Superior temporal gyrus (tissue), 1 donor: ENCODE results near the gene HIGD1A.

ENCODE experiments used
- DNase-seq: peaks from one replicate; pipeline ENCODE4 v3.0.0-alpha.2; 2016; ENCODE audit errors: extremely low spot score

HIGD1A gene

GRCh38 chr3:42804106-42804830 is at the start of gene HIGD1A:
TSS of gene HIGD1A (minus strand) at chr3:42804490. CDS start at chr3:42794253, 10,237 bp downstream.
- peak; percentile 97 for DNase-seq

DNA sequence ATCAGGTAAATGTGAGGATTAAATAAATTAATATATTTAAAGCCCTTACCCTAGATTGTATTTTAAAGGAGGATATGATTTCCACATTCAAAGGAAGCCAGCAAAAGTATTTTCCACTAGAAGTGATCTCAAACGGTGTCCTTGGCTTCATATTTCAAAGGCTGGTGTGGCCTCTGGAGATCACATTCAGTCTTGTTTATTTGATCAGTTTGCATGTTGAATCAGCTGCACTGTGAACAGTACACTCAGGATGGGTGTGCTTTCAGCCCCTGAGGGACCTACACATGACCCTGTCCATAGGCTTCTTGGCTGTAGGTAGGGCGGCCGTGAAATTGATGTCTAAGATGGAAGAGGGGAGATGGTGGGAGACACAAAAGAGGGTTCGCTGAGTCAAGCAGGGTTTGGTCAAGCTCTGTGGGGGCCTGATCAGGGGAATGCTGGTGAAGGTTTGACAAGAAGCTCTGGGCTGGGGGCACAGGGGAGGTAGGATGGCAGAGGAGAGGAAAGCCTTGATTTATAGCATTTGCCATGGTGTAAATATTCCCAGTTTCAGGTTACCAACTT is 49.5 kb upstream of the HIGD1A start:
- DNase-seq: no peak

DNA sequence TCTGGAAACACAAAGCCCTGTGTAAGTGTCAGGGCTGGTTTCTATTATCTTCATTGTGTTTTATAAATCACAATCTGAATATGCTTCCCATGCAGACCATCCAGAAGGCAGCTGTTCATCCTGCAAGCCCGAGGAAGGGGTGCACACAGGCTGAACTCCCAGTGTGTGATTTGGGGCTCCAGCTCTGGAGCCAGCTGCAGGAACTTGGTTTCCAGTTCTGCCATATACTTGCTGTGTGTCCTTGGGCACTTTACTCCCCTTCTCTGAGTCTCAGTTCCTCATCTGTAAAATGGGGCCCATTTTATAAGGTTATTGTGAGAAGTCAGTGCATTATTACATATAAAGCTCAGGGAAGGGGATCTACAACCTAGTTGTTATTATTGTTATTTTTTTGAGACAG is 48.8 kb upstream of the HIGD1A start:
- no peak for DNase-seq

DNA sequence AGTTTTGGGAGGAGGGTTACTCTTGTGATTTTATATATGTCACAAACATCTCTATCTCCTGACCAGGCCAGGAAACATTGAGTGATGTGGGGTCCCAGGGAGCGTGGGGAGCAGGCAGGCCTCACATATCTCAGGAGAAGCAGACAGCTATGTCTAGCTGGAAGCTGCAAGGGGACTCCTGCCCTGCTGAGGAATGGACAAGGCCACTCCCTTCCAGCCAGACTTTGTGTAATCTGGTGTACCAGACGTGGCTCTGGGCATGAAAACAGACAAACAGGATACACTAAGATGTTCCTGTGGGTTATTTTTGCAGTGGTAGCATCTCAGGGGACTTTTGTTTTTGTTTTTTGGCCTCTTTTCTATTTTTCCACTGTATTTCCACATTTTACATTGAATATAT is 48.2 kb upstream of the HIGD1A start:
- DNase-seq: no peak

- DNase-seq: no peak
Observed at GRCh38 chr3:42851228-42851834, 47.0 kb upstream of the HIGD1A start.

DNA sequence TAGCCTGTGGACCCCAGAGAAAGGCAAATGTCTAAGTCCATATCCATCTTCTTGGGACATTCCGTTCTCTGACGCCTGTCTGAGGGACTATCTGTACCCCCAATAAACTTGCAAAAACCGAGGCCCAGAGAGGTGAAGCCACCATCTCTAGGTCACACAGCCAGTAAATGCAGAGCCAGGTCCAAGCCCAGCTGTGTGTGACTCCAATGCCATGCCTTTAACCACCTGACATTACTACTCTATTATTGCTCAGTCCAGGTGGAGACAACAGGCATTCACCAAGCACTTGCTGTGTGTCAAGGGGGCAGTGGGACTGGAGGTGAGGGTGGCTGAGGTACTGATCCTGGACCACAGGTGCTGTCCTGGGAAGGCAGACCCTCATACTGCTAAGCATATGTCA is 46.0 kb upstream of the HIGD1A start:
- DNase-seq: no peak

GRCh38 chr3:42849017-42849416 is 44.7 kb upstream of the HIGD1A start:
- DNase-seq: no peak

DNA sequence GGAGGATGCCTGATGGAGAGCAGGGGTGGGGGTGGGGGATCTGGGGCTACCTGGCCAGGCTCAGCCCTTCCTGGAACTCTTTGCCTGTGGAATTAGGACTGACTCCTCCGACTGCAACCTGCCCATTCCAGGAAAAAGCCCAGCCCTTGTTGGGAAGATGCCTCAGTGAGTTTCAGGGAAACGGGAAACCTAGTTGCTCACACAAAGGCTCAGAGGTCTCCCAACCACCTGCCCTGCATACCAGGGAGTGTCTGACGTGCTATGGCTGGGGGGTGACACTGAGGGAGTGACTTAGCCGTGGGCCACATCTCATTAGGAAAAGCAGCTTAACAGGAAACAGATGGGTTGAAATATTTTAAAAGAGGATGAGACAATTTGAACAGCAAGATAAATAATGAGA is 43.4 kb upstream of the HIGD1A start:
- DNase-seq: no peak

- DNase-seq: no peak
Observed at GRCh38 chr3:42846685-42847522, 42.6 kb upstream of the HIGD1A start.

DNA sequence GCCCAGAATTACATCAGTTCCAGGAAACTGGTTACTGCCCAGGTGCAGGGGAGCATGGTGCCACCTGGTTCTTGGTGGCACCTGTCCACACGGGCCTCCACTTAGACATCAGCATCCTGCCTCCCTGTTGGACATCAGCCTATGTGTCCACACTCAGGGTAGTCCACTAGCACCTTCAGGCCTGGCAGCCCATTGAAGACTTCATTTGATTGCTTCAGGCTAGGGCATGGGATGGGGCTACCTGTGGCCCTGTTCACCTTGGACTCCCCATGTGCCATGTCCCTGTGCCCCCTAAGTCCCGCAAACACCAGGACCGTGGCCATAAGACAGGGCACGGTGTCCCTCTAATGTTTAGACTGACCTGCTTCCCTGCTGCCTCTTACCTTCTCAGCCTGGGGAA is 40.5 kb upstream of the HIGD1A start:
- DNase-seq: no peak

GRCh38 chr3:42844412-42844713 is 40.1 kb upstream of the HIGD1A start:
- DNase-seq: no peak

GRCh38 chr3:42843713-42844411 is 39.6 kb upstream of the HIGD1A start:
- DNase-seq: no peak

DNA sequence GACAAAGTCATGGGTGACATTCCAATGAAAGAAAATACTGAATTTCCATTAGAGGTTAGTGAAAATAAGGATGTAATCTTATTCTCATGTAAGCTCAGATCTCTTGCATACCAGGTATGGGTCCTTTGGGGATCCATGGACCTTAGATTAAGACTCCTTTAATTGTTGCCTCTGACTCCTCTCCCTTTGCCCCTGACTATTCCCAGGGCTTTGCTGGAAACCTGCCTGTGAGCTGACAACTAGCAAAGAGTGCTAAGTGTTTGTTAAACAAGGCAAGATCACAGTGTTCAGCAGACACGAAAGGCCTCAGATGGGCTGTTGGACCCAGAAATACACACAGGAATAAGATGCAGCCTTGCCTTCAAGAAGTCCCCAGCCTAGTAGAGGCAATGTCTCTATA is 37.0 kb upstream of the HIGD1A start:
- no peak for DNase-seq

DNA sequence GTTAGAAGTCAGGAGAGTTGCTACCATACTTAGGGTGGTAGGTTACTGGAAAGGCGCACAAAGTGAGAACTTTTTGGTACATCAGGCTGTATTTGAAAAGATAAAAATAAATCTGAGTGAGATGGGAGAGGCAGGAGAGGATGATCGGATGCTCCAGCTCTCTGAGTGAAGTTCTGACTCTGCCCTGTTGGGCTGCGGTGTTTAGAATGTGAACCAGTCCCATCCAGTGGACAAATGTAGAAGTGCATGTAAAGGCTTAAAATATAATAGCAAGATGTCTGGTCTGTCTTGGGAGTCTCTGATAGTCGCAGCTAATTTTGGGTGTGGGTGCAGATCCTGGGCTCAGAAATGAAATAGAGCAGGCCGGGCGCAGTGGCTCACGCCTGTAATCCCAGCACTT is 35.3 kb upstream of the HIGD1A start:
- peak; percentile 89 for DNase-seq

- DNase-seq: no peak
Observed at GRCh38 chr3:42838571-42838970, 34.3 kb upstream of the HIGD1A start.

DNA sequence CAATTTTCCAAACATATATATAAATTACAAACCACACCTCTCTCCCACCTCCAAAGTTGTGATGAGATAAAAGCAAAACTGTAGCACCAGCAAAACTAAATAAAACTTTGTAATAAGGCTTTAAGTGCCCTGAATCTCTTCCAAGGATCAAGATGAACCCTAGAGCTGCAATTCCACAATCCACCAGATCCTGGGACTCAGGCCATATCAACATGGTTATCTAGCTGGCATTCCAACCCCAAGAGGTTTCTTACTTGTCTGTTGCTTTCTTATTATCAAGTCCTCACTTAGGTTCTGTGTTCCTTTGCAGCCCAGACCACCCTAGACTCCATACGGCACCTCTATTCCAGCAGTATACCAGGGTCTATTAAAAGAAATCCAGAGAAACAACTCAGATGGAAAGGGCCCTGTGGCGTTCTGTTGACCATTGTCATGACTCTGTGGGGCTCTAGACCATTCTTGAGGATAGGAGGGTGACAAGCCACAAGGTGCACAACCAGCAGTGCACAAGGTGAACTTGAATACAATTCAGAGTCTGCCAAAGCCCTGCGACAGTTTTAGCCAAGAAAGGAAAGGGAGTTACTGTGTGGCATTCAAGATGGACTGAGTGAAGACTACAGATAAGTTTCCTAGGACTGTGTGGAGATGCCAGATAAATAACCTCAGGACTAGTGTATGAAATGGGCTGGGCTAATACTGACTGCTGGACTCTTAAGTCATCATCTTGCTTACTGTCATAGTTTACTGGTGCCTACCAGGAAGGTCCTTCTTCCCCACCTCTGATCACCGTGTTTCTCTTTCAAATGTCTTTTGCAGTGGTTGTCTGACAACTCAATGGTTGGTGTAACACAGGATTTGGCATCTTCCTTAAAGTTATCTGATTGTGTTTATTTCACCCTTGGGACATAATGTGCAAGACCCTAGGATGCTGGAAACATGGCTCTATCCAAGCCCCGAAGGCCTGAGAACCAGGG is 32.1 kb upstream of the HIGD1A start:
- DNase-seq: no peak

DNA sequence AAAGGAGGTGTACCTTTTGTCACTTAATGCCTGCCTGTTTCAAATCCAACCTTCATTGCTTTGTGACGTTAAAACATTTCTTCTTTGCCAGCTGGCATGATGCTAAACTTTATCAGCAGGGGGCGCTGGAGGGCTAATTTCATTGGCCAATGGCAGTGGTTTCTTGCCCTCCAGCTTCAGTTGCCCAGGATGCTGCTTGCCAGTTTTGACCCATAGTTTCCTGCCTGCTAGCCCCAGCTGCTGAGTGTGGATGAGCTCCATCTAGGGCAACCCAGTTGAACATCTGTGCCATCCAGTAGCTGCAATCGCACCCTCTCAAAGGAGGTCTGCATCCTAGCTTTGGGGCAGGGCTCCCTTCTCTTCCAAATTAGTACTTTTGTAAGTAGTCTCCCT is 27.0 kb upstream of the HIGD1A start:
- DNase-seq: peak; percentile 81

GRCh38 chr3:42830437-42831320 is 26.4 kb upstream of the HIGD1A start:
- DNase-seq: no peak

- no peak for DNase-seq
Observed at GRCh38 chr3:42829628-42830436, 25.5 kb upstream of the HIGD1A start.
